Activated CD8-positive, alpha-beta T cell treated with anti-CD3 and anti-CD28 coated beads, Interleukin-2, amount 10 ng/mL, durations not matched to agents 7 days and 5 days (primary cell): Measurements from ENCODE around the gene MYH7B. TPM values are rescaled to one million over a fixed set of nuclear protein-coding genes. Genes with fewer than 3 reads are reported as not detected.
A peak's percentile ranks its signal among the peaks of the same experiment; 100 is the strongest.

Experiments used
- ATAC-seq: fragments of 150-1000 bp; cut with Tn5 transposase; one replicate; pipeline ENCODE4 v1.10.0; 2021; ENCODE audit warnings: moderate library complexity
- CTCF ChIA-PET: fragments of 350-600 bp; sonication (Branson Sonifier 250); formaldehyde crosslinking; loops from one replicate; lab custom pipeline; 2021; ENCODE audit warnings: antibody characterized with exemption; lab: Charles Lee
- POLR2A ChIA-PET: fragments of 350-600 bp; sonication (Branson Sonifier 250); formaldehyde crosslinking; loops from one replicate; lab custom pipeline; 2021; ENCODE audit warnings: antibody characterized with exemption; lab: Charles Lee
- DNase-seq: peaks from one replicate; pipeline ENCODE4 v3.0.0-alpha.2; 2020
- H3K27ac Mint-ChIP-seq: one replicate; pipeline ENCODE4 v1.8.0; 2021; ENCODE audit warnings: mild to moderate bottlenecking, mixed read lengths
- H3K27me3 Mint-ChIP-seq: one replicate; pipeline ENCODE4 v1.8.0; 2021; ENCODE audit warnings: low read depth, mixed read lengths
- H3K36me3 Mint-ChIP-seq: one replicate; pipeline ENCODE4 v1.8.0; 2021; ENCODE audit warnings: low read depth, mixed read lengths
- H3K4me1 Mint-ChIP-seq: one replicate; pipeline ENCODE4 v1.8.0; 2021; ENCODE audit warnings: low read depth, mixed read lengths
- H3K4me3 Mint-ChIP-seq: one replicate; pipeline ENCODE4 v1.8.0; 2021; ENCODE audit warnings: mild to moderate bottlenecking, mixed read lengths
- H3K9me3 Mint-ChIP-seq: one replicate; pipeline ENCODE4 v1.8.0; 2022; ENCODE audit warnings: mixed read lengths; ENCODE audit not compliant: insufficient read depth
- total RNA-seq, 2 experiments: library from RNA; stranded (reverse); gene quantifications; one replicate each; pipeline ENCODE4 v1.2.3, GENCODE V29; 2021

Gene MYH7B
- total RNA-seq, 2 experiments from 2014 or later: 0.13 to 0.26 TPM

GRCh38 chr20:34988191-34988540 is 32.5 kb downstream of the MYH7B start:
- CTCF ChIA-PET: interaction anchor here (1.0 kb wide), 1 partner anchor 114 kb away, joined by 3 read pairs; no protein-coding TSS in a partner anchor
- no peak for ATAC-seq
- no peaks in the 10 kb centered on the region for H3K9me3 Mint-ChIP-seq

GRCh38 chr20:34989118-34989517 is 33.5 kb downstream of the MYH7B start:
- H3K9me3 Mint-ChIP-seq: no peaks in the 10 kb centered on the region
- ATAC-seq (no peak), DNase-seq (no peak)
- POLR2A ChIA-PET: no interaction called here
- peak overlapping the region; percentile 43 for H3K27ac Mint-ChIP-seq
- no peak overlapping the region for H3K4me3 Mint-ChIP-seq
- peaks cover 1% of the 10 kb centered on the region for H3K4me1 Mint-ChIP-seq
- H3K27me3 Mint-ChIP-seq: peaks cover 3% of the 10 kb centered on the region
- no peaks in the 10 kb centered on the region for H3K36me3 Mint-ChIP-seq
- CTCF ChIA-PET: interaction anchor here (1.0 kb wide), 1 partner anchor 115 kb away, joined by 3 read pairs; no protein-coding TSS in a partner anchor

More at GRCh38 chr20:34988191-34988540, 32.5 kb downstream of the MYH7B start:
- no peaks in the 10 kb centered on the region for H3K36me3 Mint-ChIP-seq
- no peak overlapping the region for H3K4me3 Mint-ChIP-seq
- peaks cover 7% of the 10 kb centered on the region for H3K27me3 Mint-ChIP-seq
- no peak overlapping the region for H3K27ac Mint-ChIP-seq
- peaks cover 1% of the 10 kb centered on the region for H3K4me1 Mint-ChIP-seq
- POLR2A ChIA-PET: no interaction called here
- DNase-seq: no peak

DNA sequence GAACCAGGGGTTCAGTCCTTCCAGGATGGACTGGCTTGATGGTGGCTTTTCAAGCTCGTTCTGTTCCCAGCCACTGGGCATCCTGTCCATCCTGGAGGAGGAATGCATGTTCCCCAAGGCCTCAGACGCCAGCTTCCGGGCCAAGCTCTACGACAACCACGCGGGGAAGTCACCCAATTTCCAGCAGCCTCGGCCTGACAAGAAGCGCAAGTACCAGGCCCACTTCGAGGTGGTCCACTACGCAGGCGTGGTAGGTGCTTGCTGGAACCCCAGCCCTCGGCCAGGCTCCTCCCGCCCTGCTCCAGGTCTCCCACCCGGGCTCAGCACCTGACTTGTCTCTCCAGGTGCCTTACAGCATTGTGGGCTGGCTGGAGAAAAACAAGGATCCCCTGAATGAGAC is 34.0 kb downstream of the MYH7B start:
- Mint-ChIP-seq H3K27me3 (peaks cover 3% of the 10 kb centered on the region), H3K9me3 (no peaks in the 10 kb centered on the region), H3K36me3 (no peaks in the 10 kb centered on the region), H3K4me1 (peaks cover 1% of the 10 kb centered on the region), H3K4me3 (no peak overlapping the region), H3K27ac (no peak overlapping the region)
- ATAC-seq (no peak), DNase-seq (no peak)
- CTCF ChIA-PET: no interaction called here
- POLR2A ChIA-PET: no interaction called here

DNA sequence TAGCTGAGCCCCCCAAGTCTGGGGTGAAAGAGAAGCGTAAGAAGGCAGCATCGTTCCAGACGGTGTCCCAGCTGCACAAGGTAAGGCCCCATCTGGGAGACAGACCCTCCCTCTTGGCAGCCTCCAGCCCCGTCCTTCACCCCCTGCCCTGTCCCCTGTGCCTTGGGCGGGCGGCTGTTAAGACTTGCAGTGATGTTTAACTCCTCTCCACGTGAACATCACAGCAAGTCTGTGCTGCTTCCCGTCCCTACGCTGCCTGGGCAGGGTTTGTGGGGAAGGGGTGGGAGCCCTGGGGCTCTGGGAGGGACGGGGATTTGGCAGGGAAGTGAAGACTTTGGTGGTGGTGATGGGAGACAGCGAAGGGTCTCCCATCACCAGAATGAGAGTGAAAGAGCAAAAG is 34.6 kb downstream of the MYH7B start:
- Mint-ChIP-seq H3K4me3 (no peak overlapping the region), H3K27ac (no peak overlapping the region), H3K27me3 (peaks cover under 1% of the 10 kb centered on the region), H3K36me3 (no peaks in the 10 kb centered on the region), H3K4me1 (no peaks in the 10 kb centered on the region), H3K9me3 (no peaks in the 10 kb centered on the region)
- no peak for DNase-seq
- no peak for ATAC-seq
- CTCF ChIA-PET: no interaction called here
- POLR2A ChIA-PET: no interaction called here

DNA sequence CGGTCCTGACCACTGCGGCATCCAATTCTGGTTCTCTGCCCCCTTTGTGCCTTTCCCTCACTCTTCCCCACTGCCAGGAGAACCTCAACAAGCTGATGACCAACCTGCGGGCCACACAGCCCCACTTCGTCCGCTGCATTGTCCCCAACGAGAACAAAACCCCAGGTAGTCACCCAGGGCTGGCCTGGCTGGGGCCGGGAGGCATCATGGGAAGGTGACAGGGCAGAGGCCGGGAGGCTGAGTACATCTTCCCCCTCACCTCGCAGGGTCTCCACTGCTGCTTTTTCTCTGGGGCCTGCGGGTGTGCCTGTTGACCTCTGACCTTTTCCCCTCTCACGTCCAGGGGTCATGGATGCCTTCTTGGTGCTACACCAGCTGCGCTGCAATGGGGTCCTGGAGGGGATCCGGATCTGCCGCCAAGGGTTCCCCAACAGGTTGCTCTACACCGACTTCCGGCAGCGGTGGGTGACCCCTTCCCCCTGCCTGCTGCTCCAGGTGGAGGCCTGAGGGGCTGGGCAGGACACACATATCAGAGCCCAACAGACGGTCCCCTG is 35.1 kb downstream of the MYH7B start:
- peak overlapping the region; percentile 43 for H3K27ac Mint-ChIP-seq
- no peaks in the 10 kb centered on the region for H3K9me3 Mint-ChIP-seq
- ATAC-seq (no peak), DNase-seq (no peak)
- ChIA-PET POLR2A (no interaction called here), CTCF (no interaction called here)
- H3K36me3 Mint-ChIP-seq: no peaks in the 10 kb centered on the region
- no peaks in the 10 kb centered on the region for H3K4me1 Mint-ChIP-seq
- H3K27me3 Mint-ChIP-seq: no peaks in the 10 kb centered on the region
- H3K4me3 Mint-ChIP-seq: no peak overlapping the region

- H3K4me3 Mint-ChIP-seq: no peak overlapping the region
- H3K4me1 Mint-ChIP-seq: no peaks in the 10 kb centered on the region
- peaks cover 9% of the 10 kb centered on the region for H3K36me3 Mint-ChIP-seq
- DNase-seq: no peak
- no peaks in the 10 kb centered on the region for H3K27me3 Mint-ChIP-seq
- ChIA-PET CTCF (no interaction called here), POLR2A (interaction anchor here (0.7 kb wide), 1 partner anchor 9 kb away, joined by 3 read pairs; no protein-coding TSS in a partner anchor)
- H3K27ac Mint-ChIP-seq: no peak overlapping the region
- no peak for ATAC-seq
- no peaks in the 10 kb centered on the region for H3K9me3 Mint-ChIP-seq
Measured at GRCh38 chr20:34992751-34993417, 37.2 kb downstream of the MYH7B start.

- CTCF ChIA-PET: no interaction called here
- Mint-ChIP-seq H3K36me3 (peaks cover 14% of the 10 kb centered on the region), H3K27ac (no peak overlapping the region), H3K4me1 (no peaks in the 10 kb centered on the region), H3K9me3 (no peaks in the 10 kb centered on the region), H3K27me3 (no peaks in the 10 kb centered on the region), H3K4me3 (no peak overlapping the region)
- POLR2A ChIA-PET: no interaction called here
- ATAC-seq (no peak), DNase-seq (no peak)
Measured at GRCh38 chr20:34993941-34994508, 38.4 kb downstream of the MYH7B start.

GRCh38 chr20:34994509-34995131 is 39.0 kb downstream of the MYH7B start:
- Mint-ChIP-seq H3K27ac (no peak overlapping the region), H3K27me3 (no peaks in the 10 kb centered on the region), H3K4me1 (no peaks in the 10 kb centered on the region), H3K36me3 (peaks cover 14% of the 10 kb centered on the region), H3K9me3 (no peaks in the 10 kb centered on the region), H3K4me3 (no peak overlapping the region)
- POLR2A ChIA-PET: no interaction called here
- no peak for DNase-seq
- ATAC-seq: no peak
- CTCF ChIA-PET: no interaction called here

- POLR2A ChIA-PET: no interaction called here
- H3K27me3 Mint-ChIP-seq: no peaks in the 10 kb centered on the region
- no peak overlapping the region for H3K4me3 Mint-ChIP-seq
- peaks cover 14% of the 10 kb centered on the region for H3K36me3 Mint-ChIP-seq
- H3K4me1 Mint-ChIP-seq: no peaks in the 10 kb centered on the region
- no peaks in the 10 kb centered on the region for H3K9me3 Mint-ChIP-seq
- H3K27ac Mint-ChIP-seq: no peak overlapping the region
- CTCF ChIA-PET: no interaction called here
- no peak for DNase-seq
- no peak for ATAC-seq
Measured at GRCh38 chr20:34995192-34995591, 39.5 kb downstream of the MYH7B start.

DNA sequence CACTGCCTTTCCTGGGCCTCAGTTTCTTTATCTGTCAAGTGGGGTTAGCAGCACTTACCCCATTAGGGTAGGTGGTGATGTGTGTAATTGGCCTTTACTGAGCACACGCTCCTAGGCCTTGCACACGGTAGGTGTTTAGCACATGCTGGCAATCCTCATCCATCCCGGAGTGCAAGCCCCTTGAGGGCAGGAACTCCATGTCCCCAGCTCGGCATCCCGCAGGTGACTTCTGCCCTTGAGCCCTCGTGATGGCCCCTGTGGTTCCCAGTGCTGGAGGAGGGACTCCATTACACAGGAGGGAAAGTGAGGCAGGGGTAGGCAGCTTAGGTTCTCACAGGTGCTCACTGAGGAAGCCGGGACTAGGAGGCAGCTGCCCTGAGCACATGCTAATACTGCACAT is 40.0 kb downstream of the MYH7B start:
- Mint-ChIP-seq H3K27me3 (no peaks in the 10 kb centered on the region), H3K4me3 (no peak overlapping the region), H3K9me3 (no peaks in the 10 kb centered on the region), H3K36me3 (peaks cover 15% of the 10 kb centered on the region), H3K27ac (no peak overlapping the region), H3K4me1 (no peaks in the 10 kb centered on the region)
- no peak for DNase-seq
- CTCF ChIA-PET: no interaction called here
- POLR2A ChIA-PET: no interaction called here
- no peak for ATAC-seq

DNA sequence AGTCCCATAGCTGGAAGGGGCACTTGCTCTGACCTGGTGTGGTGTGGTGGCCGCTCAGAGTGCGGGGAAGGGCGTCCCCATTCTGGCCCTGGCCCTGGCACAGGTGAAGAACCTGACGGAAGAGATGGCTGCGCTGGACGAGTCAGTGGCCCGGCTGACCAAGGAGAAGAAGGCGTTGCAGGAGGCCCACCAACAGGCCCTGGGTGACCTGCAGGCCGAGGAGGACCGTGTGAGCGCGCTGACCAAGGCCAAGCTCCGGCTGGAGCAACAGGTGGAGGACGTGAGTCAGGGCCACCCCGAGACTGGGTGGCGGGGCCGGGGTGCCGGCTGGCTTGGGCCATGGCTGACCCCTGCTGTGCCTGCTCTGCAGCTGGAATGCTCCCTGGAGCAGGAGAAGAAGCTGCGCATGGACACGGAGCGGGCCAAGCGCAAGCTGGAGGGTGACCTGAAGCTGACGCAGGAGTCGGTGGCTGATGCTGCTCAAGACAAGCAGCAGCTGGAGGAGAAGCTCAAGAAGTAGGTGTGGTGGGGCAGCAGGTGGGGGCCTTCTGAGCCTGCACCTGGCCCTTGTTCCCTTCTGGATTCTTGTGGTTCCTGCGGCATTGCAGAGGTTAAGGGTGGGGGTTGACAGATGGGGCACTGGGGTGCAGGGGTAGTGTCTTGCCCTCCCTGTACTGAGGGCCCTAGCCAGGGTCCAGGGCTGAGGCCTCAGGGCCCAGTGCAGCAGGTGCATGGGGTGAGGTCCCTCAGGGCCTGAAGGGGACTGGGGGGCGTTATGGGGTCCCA is 40.8 kb downstream of the MYH7B start:
- Mint-ChIP-seq H3K4me1 (no peaks in the 10 kb centered on the region), H3K4me3 (no peak overlapping the region), H3K27me3 (no peaks in the 10 kb centered on the region), H3K36me3 (peaks cover 17% of the 10 kb centered on the region), H3K9me3 (no peaks in the 10 kb centered on the region), H3K27ac (no peak overlapping the region)
- POLR2A ChIA-PET: no interaction called here
- ATAC-seq: no peak
- DNase-seq: no peak
- CTCF ChIA-PET: no interaction called here
